GM18870 (cell line): ENCODE results near the gene FEV.

ENCODE experiments used
- ATAC-seq: cut with Tn5 transposase; IDR thresholded peaks from one replicate; pipeline ENCODE4 v1.9.1; 2021; ENCODE audit warnings: moderate library complexity; ENCODE audit not compliant: unreplicated experiment

Gene FEV

DNA sequence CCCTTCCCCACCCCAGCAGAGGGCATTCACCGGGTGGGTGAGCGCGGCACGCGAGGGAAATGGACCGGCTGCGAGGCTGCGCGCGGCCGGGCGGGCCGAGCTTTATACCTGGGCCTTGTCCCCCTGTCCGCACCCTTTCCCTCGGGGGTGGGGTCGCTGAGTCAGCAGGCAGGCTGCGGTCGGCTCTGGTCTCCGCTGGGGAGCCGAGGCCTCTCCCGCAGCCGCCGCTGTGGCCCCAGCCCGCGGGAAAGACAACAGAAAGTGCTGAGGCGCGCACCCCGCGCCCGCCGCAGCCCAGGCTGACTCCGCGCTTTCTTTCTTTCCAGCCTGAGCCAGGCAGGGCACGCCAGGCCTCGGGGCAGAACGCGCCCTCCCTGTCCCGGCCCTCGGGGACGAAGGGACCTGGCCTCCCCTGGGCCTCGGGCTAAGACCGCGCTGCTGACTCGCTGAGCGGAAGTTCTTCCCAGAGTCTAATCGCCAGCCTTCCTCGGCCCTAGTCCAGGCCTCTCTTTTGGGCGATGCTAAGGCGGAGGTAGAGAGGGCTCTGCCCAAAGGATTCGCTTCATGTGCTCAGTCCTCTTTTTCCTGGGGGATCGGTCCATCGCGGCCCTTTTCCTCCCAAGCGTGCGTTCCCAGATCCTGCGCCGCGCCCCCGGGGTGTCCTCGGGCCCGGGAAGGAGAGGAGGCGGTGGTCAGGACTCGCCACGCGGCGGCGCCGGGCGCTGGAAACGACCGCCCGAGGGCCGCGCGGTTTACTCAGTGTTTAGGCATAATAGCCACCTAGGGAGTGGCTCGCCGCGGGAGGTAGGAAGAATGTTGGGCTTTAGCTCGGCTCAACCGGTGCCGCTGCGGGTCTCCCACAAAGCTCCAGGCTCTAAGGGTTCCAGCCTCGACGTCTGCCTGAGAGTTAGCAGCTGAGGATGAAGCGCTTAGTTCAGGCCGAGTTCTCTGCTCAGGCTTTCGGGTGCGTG, 8.6 kb upstream of the FEV start, which contains the start of gene CRYBA2:
Gene CRYBA2, minus strand, starts transcription at position 78 of the 971 bp plus-strand sequence. CDS start 246 bp downstream, outside the sequence.
- no peak for ATAC-seq

DNA sequence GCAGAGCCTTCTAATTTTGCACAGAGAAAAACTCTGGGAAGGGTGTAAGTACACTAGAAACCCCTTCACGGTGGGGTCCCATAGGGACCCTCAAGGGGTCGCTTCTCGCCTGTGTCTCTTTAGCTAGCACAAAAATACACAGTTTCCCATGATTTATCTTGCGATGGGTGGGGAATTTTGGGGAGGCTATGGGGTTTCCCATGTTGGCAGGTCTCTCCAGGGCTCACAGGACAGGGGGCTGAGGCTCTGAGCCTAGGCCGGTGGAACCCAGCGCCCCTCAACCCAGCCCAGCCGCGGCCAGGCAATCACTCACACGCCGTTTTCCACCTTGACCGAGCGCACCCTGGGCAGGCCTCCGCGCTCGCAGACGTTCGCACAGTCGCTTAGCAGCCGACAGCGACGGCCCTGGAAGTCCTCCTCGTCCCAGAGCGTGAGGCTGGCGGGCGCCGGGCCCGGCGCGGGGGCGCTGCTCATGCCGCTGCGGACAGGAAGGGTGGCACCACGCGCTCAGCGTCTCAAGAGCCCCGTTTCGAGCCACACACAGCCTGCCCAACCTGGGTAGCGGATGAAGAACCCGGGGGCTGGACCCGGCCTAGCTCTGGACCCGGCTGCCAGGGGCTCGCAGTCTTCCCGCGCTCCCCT, 7.8 kb upstream of the FEV start:
- no peak for ATAC-seq

DNA sequence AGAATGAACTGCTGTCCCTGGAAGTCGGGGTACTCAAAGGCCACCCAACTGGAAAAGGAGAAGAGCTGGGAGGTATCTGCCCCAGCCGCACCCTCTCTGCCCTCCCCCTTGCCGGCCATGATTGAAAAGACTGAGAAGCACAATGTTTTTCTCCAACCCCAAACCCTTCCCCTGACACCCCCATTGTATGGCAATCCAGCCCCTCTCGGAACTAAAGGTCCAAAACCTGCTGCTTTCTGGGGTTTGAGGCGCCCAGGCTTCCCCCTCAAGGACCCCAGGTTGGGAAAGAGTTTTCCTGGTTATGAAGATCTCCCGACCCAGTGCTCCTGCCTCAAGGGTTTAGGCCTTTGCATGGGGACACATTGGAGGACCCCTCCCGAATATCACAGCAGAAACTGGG, 7.2 kb upstream of the FEV start:
- no peak for ATAC-seq

DNA sequence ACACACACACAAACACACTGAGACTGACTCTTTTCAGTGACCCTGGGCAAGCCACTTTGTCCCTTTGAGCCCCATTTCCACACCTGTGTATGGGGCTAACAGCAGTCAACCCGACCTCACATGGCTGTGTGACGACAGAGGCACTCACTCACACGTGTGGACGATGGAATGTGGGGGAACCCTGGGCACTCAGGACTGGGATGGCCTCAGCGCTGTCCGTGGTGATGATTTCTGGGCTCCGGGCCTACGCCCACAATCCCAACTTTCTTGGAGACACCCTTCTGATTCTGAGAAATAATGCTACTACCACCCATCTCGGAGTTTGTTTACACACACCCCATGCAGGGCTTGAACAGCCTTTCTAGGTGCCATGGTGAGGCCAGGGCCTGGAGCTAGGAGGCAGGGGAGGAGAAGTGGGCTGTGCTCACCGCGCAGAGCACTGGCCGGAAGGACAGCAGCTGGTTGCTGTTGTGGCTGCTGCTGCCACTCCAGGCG, 6.7 kb upstream of the FEV start:
- no peak for ATAC-seq

DNA sequence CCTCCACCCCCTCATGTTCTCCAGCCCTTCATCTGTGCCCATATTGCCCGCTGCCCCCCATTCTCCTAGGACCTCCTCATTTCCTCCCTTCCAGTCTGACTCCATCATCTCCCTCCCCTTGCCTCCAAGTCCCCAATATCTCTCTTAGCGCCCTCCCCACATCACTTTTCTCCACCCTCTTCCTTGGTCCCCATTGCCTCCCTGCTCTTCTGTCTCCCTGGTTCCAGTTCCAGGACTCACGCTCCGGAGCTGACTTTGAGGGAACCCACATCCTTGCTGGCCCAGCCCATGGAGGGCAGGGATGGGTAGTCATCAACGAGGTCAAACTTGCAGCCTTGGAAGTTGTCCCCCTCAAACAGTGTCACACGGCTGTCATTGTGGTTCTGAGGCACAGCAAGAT, 5.6 kb upstream of the FEV start:
- no peak for ATAC-seq

DNA sequence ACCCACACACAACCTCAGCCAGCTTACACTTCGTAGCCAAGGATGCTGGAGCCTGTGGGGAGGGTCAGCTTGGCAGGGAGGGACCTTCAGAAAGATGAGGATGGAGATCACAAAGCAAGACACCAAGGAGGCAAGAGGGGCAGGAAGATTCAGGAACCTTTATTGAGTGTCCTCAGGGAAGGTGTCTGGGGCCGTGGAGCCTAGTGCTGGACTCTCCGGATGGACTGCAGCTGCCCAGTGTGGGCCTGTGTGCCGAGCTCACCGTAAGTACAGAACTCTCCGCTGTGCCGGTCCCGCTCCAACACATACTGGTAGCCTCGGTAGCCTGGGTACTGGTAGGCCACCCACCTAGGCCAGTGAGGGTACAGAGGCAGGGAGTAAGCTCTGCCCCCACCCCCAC, 5.1 kb upstream of the FEV start:
- ATAC-seq: no peak

DNA sequence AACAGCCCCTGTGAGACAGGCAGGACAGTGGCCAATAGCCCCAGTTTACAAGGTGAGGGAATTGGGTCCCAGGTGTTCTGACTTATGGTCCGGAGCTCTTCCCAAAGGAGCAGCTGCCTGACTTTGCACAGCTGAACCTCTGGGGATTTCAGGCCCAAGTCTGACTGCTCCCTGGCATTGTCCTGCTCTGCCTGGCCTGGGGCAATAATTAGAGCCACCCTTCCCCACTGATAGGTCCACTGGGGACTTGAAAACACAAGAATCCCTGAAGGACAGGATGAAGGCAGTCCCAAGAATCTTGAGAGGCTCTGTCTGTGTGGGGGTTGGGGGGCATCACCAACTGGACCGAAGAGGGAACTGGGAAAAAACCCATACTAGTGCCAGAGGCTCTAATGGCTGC, 3.7 kb upstream of the FEV start:
- ATAC-seq: no peak

DNA sequence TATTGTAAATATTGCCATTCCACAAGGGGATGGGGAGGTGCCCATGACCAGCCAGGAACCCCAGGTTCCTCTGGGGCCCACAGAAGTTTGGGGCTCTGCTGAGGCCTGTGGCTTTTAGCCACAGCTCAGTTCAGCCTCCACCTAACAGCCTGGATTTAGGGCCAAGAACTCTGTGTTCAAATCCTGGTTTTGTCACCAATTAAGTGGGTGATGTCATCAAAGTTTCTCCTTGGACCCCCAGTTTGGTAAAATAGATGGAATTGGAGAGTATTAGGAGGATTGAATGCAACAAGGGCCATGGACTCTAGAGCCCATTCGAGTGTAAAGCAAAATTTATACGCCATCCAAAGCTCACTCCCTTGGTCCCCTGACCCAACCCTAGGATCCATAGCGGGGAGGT, 3.2 kb upstream of the FEV start:
- ATAC-seq: no peak

DNA sequence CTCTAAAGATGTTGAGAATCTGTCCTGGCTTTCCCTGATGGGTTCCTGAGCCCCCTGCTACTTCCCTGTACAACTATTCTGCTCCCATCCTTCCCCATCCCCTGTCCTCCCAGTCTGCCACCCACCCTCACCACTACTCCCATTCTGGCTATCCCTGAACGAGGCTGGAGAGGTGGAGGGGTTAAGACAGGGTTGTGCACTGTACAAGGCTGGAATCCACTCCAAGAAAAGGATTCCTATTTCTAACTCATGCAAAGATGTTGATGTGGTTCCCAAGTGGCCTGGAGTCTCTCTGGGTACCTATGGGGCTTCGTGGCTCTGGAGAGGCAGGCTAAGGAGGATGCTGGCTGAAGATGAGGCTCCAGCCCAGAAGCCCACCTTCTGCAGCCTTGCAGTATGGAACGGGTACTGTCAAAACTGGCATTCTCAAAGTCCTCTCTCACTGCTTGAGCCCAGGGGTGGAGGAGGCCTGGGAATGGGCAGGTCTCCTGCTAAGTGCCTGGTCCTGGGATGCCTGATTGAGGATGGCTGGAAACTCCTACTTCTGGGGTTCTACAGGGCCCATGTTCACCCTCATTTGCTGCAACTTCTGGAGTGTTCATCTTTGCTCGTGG, 1.3 kb upstream of the FEV start:
- ATAC-seq: no peak

DNA sequence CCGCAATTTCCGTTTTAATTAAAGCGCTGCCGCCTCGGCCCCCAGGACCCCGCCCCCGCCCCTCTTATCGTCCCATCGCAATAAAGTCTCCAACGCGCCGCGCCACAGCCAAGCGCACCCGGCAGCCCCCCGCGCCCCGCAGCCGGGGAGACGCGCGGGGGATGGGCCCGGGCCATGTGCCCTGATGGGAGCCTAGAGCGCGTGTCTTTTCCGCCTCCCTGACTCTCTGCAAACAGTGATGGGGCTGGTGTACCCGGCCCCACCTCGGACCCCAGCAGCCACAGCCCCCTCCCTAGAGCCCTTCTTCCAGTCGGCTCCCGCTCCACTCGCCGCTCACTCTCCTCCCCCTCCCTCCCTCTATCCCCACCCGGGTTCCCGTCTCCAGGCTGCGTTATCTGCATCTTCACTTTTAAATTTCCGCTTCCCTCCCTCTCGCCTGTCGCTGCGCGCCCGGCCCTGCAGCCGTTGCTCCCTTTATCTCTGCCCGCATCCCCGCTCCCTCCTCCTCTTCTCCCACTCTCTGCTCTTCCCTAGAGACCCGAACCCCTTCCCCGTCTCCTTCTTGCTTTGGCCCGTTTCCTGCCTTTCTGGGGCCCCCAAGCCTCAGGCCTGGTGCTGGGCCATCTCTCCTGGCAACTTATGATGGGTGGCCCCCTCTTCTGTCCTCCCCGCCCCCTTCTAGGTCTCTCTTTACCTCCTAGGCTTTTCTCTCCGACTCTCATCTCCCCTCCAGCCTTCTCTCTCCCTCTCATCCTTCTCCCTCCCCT, 524 bp upstream of the FEV start:
- no peak for ATAC-seq

DNA sequence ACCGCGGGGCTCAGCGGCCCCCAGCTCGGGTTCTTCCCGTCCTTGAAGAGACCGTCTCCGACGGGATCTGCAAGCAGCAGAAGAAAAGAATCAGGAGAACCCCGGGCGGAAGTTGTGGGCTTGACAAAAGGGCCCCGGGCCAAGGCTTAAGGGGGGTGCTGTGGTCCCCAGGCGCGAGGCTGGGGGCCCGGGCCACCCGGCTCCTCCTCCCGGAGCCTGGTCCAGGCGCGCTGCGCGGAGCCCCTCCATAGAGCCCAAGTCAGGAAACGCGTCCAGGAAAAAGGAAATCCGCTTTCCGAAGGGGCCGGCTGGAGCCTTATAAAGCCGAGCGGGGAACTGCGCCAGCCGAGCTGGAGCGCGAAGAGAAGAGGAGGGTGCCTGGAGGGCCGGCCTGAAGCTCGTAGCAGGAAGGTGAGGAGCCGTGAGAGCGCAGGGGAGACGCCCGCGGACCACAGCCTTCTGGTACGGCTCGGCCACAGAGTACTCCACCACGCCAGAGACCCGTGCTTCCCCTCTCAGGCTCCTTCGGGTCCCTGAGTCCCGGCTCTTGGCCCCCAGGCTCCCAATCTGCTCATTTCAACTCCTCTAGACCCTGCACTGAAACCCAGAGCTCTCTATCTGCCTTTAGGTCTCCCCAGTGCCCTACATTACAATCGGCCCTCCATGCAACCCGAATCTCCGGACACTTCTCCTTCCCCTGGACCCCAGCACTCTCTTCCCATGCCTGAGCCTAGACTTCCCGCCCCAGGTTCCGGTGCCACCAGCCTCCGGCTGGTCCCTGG, 554 bp downstream of the FEV start:
- no peak for ATAC-seq

DNA sequence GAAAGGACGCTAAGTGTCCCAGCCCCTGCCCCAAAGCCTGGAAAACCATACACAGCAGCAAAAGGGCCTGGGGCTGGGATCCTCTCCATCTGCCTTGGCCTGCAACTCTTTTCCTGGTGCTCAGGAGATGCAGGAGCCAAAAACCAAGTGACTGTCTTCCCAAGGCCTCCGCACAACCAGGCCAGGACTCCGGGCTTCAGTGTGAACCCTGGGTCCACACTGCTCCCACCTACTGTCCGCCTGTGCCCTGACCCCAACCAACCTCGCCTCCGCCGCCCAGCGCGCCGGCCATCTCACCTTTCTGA, 1.1 kb downstream of the FEV start:
- no peak for ATAC-seq

DNA sequence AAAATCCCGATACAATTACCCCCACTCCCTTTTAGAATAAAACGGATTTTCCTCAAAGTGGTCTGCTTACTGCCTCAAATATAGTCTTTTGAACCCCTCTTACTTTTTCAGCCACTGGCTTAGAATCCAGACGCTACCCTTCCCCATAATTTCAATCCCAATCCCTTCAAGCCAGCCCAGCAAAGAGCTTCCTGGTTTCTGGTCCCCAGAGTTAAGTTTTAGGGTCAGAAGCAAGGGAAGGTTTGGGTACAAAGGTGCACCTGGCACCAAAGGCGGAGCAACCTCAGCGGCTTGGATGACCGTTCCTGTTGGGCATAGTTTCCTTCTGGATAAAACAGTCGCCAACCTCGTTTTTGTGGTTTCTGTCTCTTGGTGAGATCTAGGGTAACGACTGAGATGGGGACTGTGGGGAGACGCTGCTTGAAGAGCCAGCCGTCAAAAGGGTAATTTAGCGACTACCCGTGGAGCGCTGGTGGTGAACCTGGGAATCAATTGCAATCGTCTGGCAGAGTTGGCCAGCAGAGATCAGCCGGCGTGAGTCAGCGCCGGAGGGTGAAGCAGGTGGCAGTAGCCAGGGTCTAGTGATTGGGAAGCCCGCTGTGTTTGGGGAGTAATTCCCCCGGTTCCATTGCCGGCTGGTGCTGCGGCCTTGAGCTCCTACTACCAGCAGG, 1.6 kb downstream of the FEV start:
- no peak for ATAC-seq

DNA sequence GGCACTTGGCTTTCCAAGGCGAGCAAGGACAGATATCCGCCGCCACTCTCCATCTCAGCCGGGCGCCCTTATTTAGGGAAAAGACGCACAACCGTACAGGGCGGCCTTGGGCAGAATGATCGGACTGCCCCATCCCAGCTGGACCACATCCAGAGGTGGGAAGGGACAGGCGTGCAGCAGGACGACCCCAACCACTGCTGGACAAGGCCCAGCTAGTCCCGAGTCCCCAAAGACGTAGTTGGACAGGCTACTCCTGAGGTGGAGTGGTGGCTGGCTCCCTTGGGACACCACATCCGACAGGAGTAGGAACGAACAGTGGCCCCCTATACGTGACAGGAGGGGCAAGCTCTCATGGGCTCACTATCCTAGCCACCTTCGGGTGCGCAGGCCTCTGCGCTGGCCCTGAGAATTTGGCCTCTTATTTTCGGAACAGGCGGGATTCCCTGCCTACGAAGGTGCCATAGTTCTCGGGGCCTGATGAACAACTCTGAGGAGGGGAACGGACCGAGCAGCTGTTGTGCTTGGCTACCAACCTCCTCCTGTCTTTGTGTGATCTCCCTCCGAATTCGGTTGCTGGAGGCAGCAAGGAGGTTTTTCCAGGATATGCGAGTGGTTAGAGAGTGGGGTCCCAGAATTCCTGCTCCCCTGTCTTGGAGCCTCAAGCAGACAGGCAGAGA, 2.3 kb downstream of the FEV start:
- ATAC-seq: no peak

DNA sequence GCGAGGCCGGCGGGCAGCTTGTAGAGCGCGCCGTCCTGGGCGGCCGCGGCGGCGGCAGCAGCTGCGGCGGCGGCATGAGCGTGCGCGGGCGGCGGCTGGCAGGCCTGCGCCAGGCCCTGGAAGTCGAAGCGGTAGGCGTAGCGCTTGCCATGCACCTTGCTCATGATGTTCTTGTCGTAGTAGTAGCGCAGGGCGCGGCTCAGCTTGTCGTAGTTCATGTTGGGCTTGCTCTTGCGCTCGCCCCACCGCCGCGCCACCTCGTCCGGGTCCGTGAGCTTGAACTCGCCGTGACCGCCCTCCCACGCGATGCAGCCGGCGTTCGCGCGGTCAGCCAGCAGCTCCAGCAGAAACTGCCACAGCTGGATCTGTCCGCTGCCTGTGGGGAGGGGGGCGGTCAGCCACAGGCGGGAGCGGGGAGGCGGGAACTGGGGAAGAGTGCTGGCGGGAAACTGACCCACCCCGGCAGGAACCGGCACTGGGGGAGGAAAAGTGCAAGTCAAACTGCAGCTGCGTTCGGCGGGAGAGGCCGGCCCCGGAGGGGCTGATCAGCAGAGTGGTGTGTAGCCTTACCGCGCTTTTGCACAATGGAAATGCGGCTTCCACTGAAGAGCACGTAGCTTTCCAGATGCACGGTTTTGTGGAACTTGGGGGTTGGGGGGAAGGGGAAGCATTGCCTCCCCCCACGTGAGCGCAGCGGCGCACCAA, 3.0 kb downstream of the FEV start:
- ATAC-seq: no peak

DNA sequence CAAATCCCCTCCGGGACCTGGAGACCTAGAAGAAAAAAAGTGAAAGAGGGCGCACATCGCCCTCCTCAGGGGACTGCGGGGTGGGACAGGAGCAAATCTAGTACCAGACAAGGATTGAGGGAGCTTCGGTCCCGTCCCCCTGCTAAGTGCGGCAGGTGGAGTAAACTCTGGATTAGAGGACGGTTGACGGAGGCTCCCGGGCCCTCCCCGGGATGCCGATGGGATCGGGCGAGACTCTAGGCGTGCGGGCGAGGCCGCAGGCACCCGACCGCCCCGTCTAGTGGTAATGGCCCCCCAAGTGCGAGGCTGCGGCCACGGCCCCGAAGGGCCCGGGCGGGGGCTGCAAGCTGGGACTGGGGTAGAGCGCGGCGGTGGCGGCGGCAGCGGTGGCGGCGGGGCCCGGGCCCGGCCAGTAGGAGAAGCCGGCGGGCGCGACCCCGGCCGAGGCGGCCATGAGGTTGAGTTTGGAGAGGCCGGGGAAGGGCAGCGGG, 3.5 kb downstream of the FEV start:
- ATAC-seq: no peak

DNA sequence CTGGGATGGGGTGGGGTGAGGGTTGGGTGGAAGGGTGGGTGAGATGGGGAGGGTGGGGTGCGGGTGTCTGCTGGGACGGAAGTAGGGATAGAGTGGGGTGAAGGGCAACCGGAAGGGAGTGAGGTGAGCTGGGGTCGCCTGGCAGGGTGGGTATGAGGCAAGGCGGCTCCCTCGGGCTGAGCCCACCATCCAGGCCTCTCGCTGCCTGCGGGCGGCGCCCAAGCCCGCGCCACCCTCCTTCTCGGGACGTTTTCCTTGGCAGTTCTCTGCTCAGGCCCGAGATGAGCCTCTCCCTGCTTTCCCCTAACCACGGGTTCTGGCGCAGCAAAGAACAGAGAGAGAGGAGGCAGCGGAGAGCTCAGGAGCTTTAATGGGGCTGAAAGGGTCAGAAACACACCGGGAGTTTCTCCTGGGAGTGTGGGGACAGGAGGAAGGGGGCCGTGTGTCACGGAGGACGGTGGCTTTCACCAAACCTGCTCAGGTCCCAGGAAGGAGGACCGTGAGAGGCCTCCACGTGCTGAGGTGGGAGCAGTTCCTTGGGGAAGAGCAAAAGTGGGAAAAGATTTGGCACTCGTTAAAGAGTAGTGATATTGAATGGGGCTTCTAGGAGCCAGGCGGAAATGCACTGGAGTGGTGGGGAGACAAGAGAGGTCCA, 4.1 kb downstream of the FEV start:
- ATAC-seq: no peak
